Kidney glomerular epithelial cell (primary cell): ENCODE results near the gene COL6A2.
"Not testable (repeated sequence)": the region's sequence is repeated elsewhere in the genome, so short reads cannot be mapped to it uniquely, and the experiment has no call there.

Experiments used
- DNase-seq: peaks from one replicate; lab custom pipeline; 2025; lab: John Stamatoyannopoulos, UW

Gene COL6A2

GRCh38 chr21:46126309-46127238 lies 28.7 kb downstream of the COL6A2 start:
- DNase-seq = no peak

DNA sequence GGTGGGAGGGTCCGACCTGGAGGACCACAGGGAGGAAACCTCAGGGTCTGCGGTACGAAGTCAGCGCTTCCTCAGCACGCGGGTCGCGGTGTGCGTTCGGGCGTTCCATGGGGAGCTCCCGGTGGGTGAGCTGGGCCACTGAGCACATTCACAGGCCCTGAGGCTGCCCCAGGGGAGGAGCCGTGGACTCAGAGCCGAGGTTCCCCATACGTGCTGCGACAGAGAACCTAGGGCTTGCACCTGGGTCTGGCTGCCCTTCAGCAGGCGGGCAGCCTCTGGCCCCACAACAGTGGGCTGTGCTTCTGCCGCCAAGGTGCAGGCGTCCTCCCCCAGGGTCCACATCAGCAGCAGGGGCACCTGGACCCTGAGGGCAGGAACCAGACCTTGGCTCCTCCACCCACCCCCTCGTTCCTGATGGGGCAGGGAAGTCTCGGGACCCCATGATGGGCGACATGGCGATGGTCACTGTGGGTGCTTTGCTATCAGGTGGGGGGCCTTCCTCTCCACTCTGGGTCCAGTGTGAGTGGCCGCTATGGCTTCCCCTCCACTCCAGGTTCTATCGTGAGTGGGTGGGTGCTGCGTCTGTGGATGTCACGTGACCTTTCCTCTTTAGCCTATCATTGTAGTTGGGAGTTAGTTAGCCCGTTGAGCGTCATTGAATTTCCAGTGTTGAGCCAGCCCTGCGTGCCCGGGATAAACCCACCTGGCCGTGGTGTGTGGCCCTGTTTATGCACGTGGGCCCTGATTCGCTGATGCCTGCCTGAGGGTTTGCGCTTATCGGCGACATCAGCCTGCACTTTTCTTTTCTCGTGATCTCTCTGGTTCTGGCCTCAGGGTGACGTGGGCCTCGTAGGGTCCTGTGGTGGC lies 29.6 kb downstream of the COL6A2 start:
- no peak for DNase-seq

GRCh38 chr21:46128106-46128932 lies 30.4 kb downstream of the COL6A2 start:
- DNase-seq = no peak

- DNase-seq = no peak
These were observed 31.1 kb downstream of the COL6A2 start for GRCh38 chr21:46128933-46129571.

GRCh38 chr21:46129846-46130651 lies 32.1 kb downstream of the COL6A2 start:
- DNase-seq = no peak

DNA sequence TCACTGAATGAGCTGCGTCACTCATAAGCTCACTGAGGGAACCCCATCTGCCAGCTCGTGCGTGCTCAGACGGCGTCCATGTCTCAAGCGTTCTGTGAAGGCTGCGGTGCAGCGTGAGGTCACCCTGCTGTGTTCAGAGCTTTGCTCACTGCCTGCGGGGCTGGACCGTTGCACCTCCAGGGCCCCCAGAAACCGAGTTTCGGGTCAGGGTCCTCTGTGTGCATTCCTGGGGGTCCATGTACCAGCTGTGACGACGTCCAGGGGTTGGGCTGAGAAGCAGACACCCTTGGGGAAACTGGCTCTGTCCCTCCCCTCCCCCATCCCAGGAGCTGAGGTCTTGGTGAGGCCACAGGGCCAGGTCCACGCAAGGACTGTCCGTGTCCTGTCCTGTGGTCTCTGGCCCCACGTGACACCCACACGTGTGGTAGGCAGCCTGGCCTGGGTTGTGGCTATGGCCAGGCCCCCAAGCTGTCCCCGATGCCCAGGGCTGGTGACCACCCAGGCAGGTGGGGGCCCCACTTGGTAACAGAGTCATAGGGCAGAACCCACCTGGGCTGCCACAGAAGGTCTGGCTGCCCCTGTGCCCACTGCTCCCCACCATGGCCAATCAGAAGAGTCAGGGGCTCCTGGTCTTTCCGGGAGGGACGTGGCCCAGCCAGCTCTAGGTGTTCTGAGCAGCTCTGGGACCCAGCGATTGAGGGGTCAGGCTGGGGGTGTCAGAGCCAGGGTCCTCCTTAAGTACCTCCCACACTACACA lies 33.1 kb downstream of the COL6A2 start:
- DNase-seq = no peak

DNA sequence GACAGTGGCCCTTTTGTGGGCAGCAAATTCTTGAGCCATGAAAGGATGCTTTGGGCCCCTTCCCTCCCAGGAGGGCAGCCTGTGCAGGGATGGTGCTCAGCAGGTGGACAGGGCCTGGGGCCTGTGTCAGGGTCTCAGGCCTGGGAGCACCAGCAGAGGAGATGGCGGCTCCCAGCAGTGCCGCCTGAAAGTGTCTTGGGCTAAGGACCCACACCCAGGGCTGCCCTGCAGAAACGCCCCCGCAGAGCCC lies 33.6 kb downstream of the COL6A2 start:
- no peak for DNase-seq

DNA sequence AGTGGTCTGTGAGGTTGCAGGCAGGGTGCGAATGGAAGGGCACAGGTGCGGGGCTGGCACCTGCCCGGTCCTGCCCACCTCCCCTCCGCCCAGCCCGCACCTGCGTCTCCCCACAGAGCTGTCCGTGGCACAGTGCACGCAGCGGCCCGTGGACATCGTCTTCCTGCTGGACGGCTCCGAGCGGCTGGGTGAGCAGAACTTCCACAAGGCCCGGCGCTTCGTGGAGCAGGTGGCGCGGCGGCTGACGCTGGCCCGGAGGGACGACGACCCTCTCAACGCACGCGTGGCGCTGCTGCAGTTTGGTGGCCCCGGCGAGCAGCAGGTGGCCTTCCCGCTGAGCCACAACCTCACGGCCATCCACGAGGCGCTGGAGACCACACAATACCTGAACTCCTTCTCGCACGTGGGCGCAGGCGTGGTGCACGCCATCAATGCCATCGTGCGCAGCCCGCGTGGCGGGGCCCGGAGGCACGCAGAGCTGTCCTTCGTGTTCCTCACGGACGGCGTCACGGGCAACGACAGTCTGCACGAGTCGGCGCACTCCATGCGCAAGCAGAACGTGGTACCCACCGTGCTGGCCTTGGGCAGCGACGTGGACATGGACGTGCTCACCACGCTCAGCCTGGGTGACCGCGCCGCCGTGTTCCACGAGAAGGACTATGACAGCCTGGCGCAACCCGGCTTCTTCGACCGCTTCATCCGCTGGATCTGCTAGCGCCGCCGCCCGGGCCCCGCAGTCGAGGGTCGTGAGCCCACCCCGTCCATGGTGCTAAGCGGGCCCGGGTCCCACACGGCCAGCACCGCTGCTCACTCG lies 34.1 kb downstream of the COL6A2 start:
- no peak for DNase-seq

- no peak for DNase-seq
These were observed 38.0 kb downstream of the COL6A2 start for GRCh38 chr21:46135782-46136395.

- no peak for DNase-seq
These were observed 38.9 kb downstream of the COL6A2 start for GRCh38 chr21:46136739-46137349.

DNA sequence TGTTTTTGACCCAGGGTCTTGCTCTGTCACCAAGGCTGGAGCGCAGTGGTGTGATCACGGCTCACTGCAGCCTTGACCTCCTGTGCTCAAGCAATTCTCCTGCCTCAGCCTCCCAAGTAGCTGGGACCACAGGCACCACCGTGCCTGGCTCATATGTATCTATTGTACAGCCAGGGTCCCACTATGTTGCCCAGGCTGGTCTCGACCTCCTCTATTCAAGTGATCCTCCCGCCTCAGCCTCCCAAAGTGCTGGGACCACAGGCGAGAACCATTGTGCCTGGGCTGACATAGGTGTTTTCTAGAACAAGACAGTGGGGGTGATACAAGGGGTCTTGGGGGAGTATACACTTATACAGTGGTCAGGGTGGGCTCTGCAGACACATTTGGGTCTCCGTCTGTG lies 40.0 kb downstream of the COL6A2 start:
- no peak for DNase-seq

DNA sequence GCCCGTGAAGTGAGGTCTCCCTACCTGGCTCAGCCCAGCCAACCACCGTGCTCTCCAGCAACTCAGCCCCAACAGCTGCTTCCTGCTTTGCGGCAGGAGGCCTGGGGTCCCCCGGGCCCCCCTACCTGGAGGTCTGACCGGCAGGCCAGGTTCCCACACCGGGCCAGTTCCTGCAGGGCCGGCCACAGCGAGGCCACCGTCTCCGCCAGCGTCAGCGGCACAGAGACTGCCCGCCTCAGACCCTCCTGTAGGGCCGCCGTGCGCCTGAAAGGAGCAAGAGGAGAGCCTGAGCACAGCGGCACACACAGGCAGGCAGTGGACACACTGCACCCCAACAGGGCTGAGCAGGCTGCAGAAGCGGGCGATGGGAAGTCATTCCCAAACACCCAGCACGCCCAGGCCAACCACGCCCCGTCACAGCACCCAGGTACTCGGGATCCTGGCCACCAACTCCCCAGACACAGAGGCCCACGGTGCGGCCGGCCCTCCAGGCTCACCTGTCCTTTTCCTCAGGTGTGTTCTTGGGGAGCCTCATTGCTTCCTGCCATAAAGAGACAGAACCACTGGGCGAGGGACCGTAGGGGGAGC lies 40.6 kb downstream of the COL6A2 start:
- no peak for DNase-seq

DNA sequence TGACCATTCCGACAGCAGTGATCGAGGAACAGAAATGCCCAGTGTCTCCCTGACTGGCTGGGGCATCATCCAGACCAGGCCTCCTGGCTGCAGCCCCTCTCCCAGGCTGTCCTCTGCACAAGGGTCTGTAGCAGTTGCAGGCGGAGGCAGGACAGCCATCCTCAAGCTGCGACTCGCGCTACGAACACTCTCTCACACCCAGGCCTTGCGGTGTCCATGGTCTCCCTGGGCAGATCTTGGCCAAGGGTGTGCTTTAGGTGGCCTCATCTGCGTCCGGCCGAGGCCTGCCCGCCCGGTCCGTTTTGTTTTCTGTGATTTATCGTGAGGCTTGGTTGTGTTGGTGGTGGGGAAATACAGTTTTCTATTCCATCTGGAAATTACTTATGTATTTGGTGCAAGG lies 41.8 kb downstream of the COL6A2 start:
- DNase-seq = no peak

GRCh38 chr21:46140352-46141003 lies 42.6 kb downstream of the COL6A2 start:
- not testable (repeated sequence) for DNase-seq

- DNase-seq = no peak
These were observed 44.1 kb downstream of the COL6A2 start for GRCh38 chr21:46141767-46142581.

DNA sequence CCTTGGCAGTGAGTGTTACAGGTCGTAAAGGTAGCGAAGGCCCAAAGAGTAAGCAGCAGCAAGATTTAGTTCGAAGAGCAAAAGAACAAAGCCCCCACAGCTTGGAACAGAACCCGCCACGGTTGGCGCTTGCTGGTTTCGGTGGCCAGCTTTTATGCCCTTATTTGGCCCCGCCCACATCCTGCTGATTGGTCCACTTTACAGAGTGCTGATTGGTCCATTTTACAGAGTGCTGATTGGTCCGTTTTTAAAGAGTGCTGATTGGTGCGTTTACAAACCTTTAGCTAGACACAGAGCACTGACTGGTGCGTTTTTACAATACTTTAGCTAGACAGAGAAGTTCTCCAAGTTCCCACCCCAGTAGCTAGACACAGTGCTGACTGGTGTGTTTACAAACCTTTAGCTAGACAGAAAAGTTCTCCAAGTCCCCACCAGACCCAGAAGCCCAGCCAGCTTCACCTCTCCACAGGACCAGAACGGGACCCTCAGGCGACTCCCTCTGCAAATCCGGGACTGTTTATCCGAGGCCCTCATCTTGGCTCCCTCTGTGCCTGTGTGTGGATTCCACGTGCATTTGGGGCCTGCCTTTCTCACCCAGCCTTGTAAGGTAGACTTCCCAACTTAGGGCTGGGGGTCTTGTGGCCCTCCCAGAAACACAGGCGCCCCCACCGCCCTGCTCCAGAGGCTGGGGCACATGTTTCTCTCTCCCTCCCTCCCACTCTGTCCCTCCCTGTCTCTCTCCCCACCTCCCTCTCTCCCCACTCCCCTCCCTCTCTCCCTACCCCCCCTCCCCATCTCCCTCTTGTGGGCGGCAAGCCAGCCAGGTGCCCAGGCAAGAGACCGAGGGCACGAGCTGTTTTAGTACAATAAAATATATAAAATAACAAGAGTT lies 44.9 kb downstream of the COL6A2 start:
- no peak for DNase-seq
